HUDEP-2 (cell line): ENCODE data around the gene TSPO.

ENCODE experiments used
- DNase-seq, 76 experiments: peaks; one replicate each; lab custom pipeline; 2025; ENCODE audit not compliant: unreplicated experiment in 76 of 76; lab: John Stamatoyannopoulos, UW

TSPO gene

GRCh38 chr22:43173976-43174720, 22.8 kb downstream of the TSPO start:
- no peak for DNase-seq

GRCh38 chr22:43174941-43175531, 23.7 kb downstream of the TSPO start:
- DNase-seq, result no peak

GRCh38 chr22:43176090-43176489, 24.7 kb downstream of the TSPO start:
- no peak for DNase-seq

- DNase-seq, result no peak
Observed at GRCh38 chr22:43177479-43177878, 26.1 kb downstream of the TSPO start.

GRCh38 chr22:43179146-43179910, 28.0 kb downstream of the TSPO start:
- DNase-seq, result no peak

GRCh38 chr22:43179911-43180195, 28.5 kb downstream of the TSPO start:
- no peak for DNase-seq

- DNase-seq, result no peak
Observed at GRCh38 chr22:43180670-43181069, 29.3 kb downstream of the TSPO start.

GRCh38 chr22:43181321-43182076, 30.1 kb downstream of the TSPO start:
- DNase-seq, result no peak

- no peak for DNase-seq
Observed at GRCh38 chr22:43182118-43182517, 30.8 kb downstream of the TSPO start.

- DNase-seq, result no peak
Observed at GRCh38 chr22:43182726-43183125, 31.4 kb downstream of the TSPO start.

GRCh38 chr22:43183496-43184277, 32.3 kb downstream of the TSPO start:
- DNase-seq, result peak in 74 of 76 experiments; percentile 35 to 92 (median 74)

- peak in 19 of 76 experiments; percentile 6 to 37 (median 19) for DNase-seq
Observed at GRCh38 chr22:43185860-43186261, 34.5 kb downstream of the TSPO start.

- peak in 41 of 76 experiments; percentile 4 to 62 (median 37) for DNase-seq
Observed at GRCh38 chr22:43186272-43187170, 35.2 kb downstream of the TSPO start, which contains the start of gene TTLL12. Gene TTLL12 (minus strand): TSS chr22:43187134. CDS start chr22:43187069, 65 bp downstream.

- peak in 74 of 76 experiments; percentile 49 to 97 (median 94) for DNase-seq
Observed at GRCh38 chr22:43187171-43188099, 36.1 kb downstream of the TSPO start.

- DNase-seq, result no peak
Observed at GRCh38 chr22:43188829-43189545, 37.6 kb downstream of the TSPO start.

- DNase-seq, result no peak
Observed at GRCh38 chr22:43191831-43192230, 40.5 kb downstream of the TSPO start.

- DNase-seq, result no peak
Observed at GRCh38 chr22:43197271-43197941, 46.0 kb downstream of the TSPO start.
